Liver (tissue), 9 donors: ENCODE data around the gene ASB2. TPM values are rescaled to one million over a fixed set of nuclear protein-coding genes. Genes with fewer than 3 reads are reported as not detected.
A peak's percentile ranks its signal among the peaks of the same experiment; 100 is the strongest.

Source experiments
- DNase-seq: peaks from one replicate; pipeline ENCODE4 v3.0.0-alpha.2; 2017; ENCODE audit warnings: low spot score
- H3K27ac ChIP-seq, 2 donors: one replicate each; pipeline ENCODE4 v1.7.0; 2013; ENCODE audit warnings: inconsistent platforms in 2 of 2, low read length in 2 of 2, control low read depth in 1 of 2, low read depth in 1 of 2, mild to moderate bottlenecking in 1 of 2
- H3K27me3 ChIP-seq, 4 donors: one replicate each; pipeline versions ENCODE4 v1.6.1 to v1.7.0; 2013; ENCODE audit warnings: low read length in 3 of 4, inconsistent platforms in 1 of 4, mild to moderate bottlenecking in 1 of 4, moderate library complexity in 1 of 4; ENCODE audit not compliant: control insufficient read depth in 4 of 4, insufficient read depth in 4 of 4
- H3K36me3 ChIP-seq, 4 donors: one replicate each; pipeline versions ENCODE4 v1.6.1 to v1.7.0; 2013; ENCODE audit warnings: low read length in 3 of 4, mild to moderate bottlenecking in 3 of 4, low read depth in 1 of 4, moderate library complexity in 1 of 4; ENCODE audit not compliant: control insufficient read depth in 4 of 4, insufficient read depth in 3 of 4
- H3K4me1 ChIP-seq, 4 donors: one replicate each; pipeline versions ENCODE4 v1.6.1 to v1.7.0; 2013; ENCODE audit warnings: low read length in 3 of 4, mild to moderate bottlenecking in 3 of 4, moderate library complexity in 1 of 4; ENCODE audit not compliant: control insufficient read depth in 4 of 4, insufficient read depth in 4 of 4
- H3K4me3 ChIP-seq, 3 donors: one replicate each; pipeline versions ENCODE4 v1.6.1 to v1.7.0; 2013; ENCODE audit warnings: low read length in 3 of 3, control low read depth in 1 of 3, low read depth in 1 of 3, mild to moderate bottlenecking in 1 of 3
- H3K9ac ChIP-seq, 2 donors: one replicate each; pipeline ENCODE4 v1.7.0; 2013; ENCODE audit warnings: low read length in 2 of 2, mild to moderate bottlenecking in 2 of 2, moderate library complexity in 2 of 2, control low read depth in 1 of 2, low read depth in 1 of 2
- H3K9me3 ChIP-seq, 4 donors: one replicate each; pipeline versions ENCODE4 v1.6.1 to v1.7.0; 2013; ENCODE audit warnings: low read length in 3 of 4; ENCODE audit not compliant: control insufficient read depth in 4 of 4
- CTCF ChIP-seq: fragments of 150-350 bp; IDR thresholded peaks from 2 replicates; pipeline ENCODE4 v1.5.1; 2017; ENCODE audit warnings: improper control_type of control experiment, low read depth, low read length; ENCODE audit not compliant: missing input control
- EGR1 ChIP-seq, 2 donors: IDR thresholded peaks; 2 replicates each; pipeline ENCODE4 v1.6.1; 2016 to 2018; ENCODE audit warnings: antibody characterized with exemption in 2 of 2, low read depth in 2 of 2
- FOXA1 ChIP-seq: IDR thresholded peaks from 2 replicates; pipeline ENCODE4 v1.6.1; 2016; ENCODE audit warnings: antibody characterized with exemption
- FOXA2 ChIP-seq: IDR thresholded peaks from 2 replicates; pipeline ENCODE4 v1.6.1; 2016; ENCODE audit warnings: antibody characterized with exemption
- GABPA ChIP-seq, 2 donors: IDR thresholded peaks in 1 of 2; conservative IDR thresholded peaks in 1 of 2; 2 replicates each; pipeline ENCODE4 v1.6.1; 2016; ENCODE audit warnings: antibody characterized with exemption in 2 of 2, mild to moderate bottlenecking in 1 of 2, moderate library complexity in 1 of 2
- HNF4A ChIP-seq, 2 donors: conservative IDR thresholded peaks; 2 replicates each; pipeline ENCODE4 v1.6.1; 2016; ENCODE audit warnings: antibody characterized with exemption in 2 of 2, mild to moderate bottlenecking in 2 of 2
- JUND ChIP-seq, 2 donors: IDR thresholded peaks; 2 replicates each; pipeline ENCODE4 v1.6.1; 2016; ENCODE audit warnings: antibody characterized with exemption in 2 of 2
- RAD21 ChIP-seq, 2 donors: IDR thresholded peaks; 2 replicates each; pipeline ENCODE4 v1.6.1; 2016; ENCODE audit warnings: antibody characterized with exemption in 2 of 2, mild to moderate bottlenecking in 2 of 2
- RXRA ChIP-seq, 2 donors: IDR thresholded peaks; 2 replicates each; pipeline ENCODE4 v1.6.1; 2017 to 2018; ENCODE audit warnings: antibody characterized with exemption in 2 of 2, mild to moderate bottlenecking in 1 of 2
- SP1 ChIP-seq: IDR thresholded peaks from 2 replicates; pipeline ENCODE4 v1.6.1; 2018; ENCODE audit warnings: antibody characterized with exemption, mild to moderate bottlenecking
- TAF1 ChIP-seq: conservative IDR thresholded peaks from 2 replicates; pipeline ENCODE4 v1.6.1; 2016; ENCODE audit warnings: antibody characterized with exemption, mild to moderate bottlenecking
- YY1 ChIP-seq: IDR thresholded peaks from 2 replicates; pipeline ENCODE4 v1.6.1; 2016; ENCODE audit warnings: antibody characterized with exemption, mild to moderate bottlenecking
- ZBTB33 ChIP-seq: IDR thresholded peaks from 2 replicates; pipeline ENCODE4 v1.6.1; 2016; ENCODE audit warnings: antibody characterized with exemption
- WGBS: extraction: QIAGEN DNeasy Blood & Tissue Kit; methylation state at CpG from one replicate; pipeline ENCODE4 v1.1.7; 2013; 5-methylcytosine and 5-hydroxymethylcytosine counted together
- polyA plus RNA-seq, 2 donors: library from polyadenylated mRNA; stranded (reverse) in 1 of 2; unstranded in 1 of 2; fragments of 200-250 nt in 1 of 2; fragments of >200 nt in 1 of 2; fragmentation: Nextera tagmentation in 1 of 2; extraction: Ambion mirVana in 1 of 2; gene quantifications; one replicate each; pipeline versions ENCODE4 v1.2.1 to v1.2.3, GENCODE V29; 2013 to 2015
- total RNA-seq, 2 donors: library from RNA; depleted of rRNA; stranded (reverse); fragments of >200 nt; gene quantifications; one replicate each; pipeline ENCODE4 v1.2.3, GENCODE V29; 2014
- TF ChIP-seq, protein P1 (sequence below): IDR thresholded peaks from 2 replicates; pipeline ENCODE4 v1.6.1; 2016; ENCODE audit warnings: antibody characterized with exemption, mild to moderate bottlenecking
- donor health status: healthy.
- donor health status: healthy.
- donor health status: healthy.
- donor health status: healthy.
- donor health status: healthy.

The ASB2 gene
- total and polyA plus RNA-seq, 4 donors, result 0.18 to 0.56 (median 0.38) TPM

- TF ChIP-seq ZBTB33 (no peak), FOXA2 (no peak)
These were observed 35.9 kb downstream of the ASB2 start (continued) for GRCh38 chr14:93940437-93940836.

GRCh38 chr14:93939304-93940229 is 36.8 kb downstream of the ASB2 start:
- peaks cover 0 to 8% (median 2%) of the 10 kb centered on the region in 4 donors for H3K4me1 ChIP-seq
- H3K4me3 ChIP-seq, result peak overlapping the region in 1 of 3 donors; percentile 36
- H3K27ac ChIP-seq, result no peak overlapping the region
- TF ChIP-seq HNF4A (conservative IDR thresholded peaks at IDR 0.05), result no peak
- TF ChIP-seq RAD21 (IDR thresholded peaks at IDR 0.05), result peak; percentile 66 to 78
- TF ChIP-seq CTCF, result peak; percentile 70
- H3K36me3 ChIP-seq, result no peaks in the 10 kb centered on the region
- no peaks in the 10 kb centered on the region for H3K27me3 ChIP-seq
- H3K9me3 ChIP-seq, result no peaks in the 10 kb centered on the region
- DNase-seq, result peak; percentile 87
- 8% methylated on average over 84 of the region's 84 CpGs for WGBS
- no peak overlapping the region for H3K9ac ChIP-seq

DNA sequence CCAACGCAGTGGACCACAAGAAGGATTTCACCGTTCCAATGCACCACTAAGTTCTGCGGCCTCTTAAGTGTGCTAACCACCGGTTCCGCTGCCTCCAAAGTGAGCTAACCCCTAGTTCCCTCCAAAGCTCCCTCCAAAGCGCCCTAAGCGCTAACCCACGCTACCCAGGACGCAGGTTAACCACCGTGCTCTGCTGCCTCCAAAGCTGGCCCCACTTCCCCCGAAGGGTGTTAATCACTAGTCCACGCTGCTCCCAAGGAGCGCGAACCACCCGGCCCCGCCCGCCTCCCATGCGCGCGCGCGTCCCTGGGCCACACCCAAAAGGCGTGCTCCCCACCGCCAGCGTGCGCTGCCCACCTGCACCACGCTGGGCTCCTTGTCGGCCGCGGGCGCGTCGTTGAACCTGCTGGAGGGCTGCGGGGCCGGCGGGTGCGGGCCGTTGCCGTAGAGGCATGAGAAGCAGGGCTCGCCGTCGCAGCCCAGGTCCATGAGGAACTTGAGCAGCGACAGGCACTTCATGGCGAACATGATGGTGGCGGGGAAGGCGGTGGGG is 37.5 kb downstream of the ASB2 start:
- no peak overlapping the region for H3K27ac ChIP-seq
- no peaks in the 10 kb centered on the region for H3K36me3 ChIP-seq
- H3K4me3 ChIP-seq, result peak overlapping the region in 1 of 3 donors; percentile 36
- TF ChIP-seq YY1 (no peak), GABPA (IDR thresholded peaks at IDR 0.05 in 1 of 2, conservative IDR thresholded peaks at IDR 0.05 in 1 of 2) (no peak), JUND (IDR thresholded peaks at IDR 0.05) (no peak), FOXA2 (no peak), SP1 (no peak), RAD21 (IDR thresholded peaks at IDR 0.05) (no peak), RXRA (IDR thresholded peaks at IDR 0.05) (no peak), FOXA1 (no peak), TAF1 (no peak), EGR1 (IDR thresholded peaks at IDR 0.05; ENCODE audit: low read depth in 2 of 2) (no peak), ZBTB33 (no peak)
- TF ChIP-seq, protein P1, sequence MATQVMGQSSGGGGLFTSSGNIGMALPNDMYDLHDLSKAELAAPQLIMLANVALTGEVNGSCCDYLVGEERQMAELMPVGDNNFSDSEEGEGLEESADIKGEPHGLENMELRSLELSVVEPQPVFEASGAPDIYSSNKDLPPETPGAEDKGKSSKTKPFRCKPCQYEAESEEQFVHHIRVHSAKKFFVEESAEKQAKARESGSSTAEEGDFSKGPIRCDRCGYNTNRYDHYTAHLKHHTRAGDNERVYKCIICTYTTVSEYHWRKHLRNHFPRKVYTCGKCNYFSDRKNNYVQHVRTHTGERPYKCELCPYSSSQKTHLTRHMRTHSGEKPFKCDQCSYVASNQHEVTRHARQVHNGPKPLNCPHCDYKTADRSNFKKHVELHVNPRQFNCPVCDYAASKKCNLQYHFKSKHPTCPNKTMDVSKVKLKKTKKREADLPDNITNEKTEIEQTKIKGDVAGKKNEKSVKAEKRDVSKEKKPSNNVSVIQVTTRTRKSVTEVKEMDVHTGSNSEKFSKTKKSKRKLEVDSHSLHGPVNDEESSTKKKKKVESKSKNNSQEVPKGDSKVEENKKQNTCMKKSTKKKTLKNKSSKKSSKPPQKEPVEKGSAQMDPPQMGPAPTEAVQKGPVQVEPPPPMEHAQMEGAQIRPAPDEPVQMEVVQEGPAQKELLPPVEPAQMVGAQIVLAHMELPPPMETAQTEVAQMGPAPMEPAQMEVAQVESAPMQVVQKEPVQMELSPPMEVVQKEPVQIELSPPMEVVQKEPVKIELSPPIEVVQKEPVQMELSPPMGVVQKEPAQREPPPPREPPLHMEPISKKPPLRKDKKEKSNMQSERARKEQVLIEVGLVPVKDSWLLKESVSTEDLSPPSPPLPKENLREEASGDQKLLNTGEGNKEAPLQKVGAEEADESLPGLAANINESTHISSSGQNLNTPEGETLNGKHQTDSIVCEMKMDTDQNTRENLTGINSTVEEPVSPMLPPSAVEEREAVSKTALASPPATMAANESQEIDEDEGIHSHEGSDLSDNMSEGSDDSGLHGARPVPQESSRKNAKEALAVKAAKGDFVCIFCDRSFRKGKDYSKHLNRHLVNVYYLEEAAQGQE, result no peak
- DNase-seq, result no peak
- 37% methylated on average over 46 of the region's 46 CpGs for WGBS
- peaks cover 0 to 8% (median 2%) of the 10 kb centered on the region in 4 donors for H3K4me1 ChIP-seq
- H3K27me3 ChIP-seq, result no peaks in the 10 kb centered on the region
- no peaks in the 10 kb centered on the region for H3K9me3 ChIP-seq
- H3K9ac ChIP-seq, result no peak overlapping the region
